Thyroid gland (tissue), 4 donors: ENCODE measurements around the gene PCDHB7.
"Not testable (repeated sequence)": the region's sequence is repeated elsewhere in the genome, so short reads cannot be mapped to it uniquely, and the experiment has no call there.

Source experiments
- CTCF ChIP-seq, 6 experiments: fragments of 200-600 bp in 3 of 6; fragments of 450-650 bp in 3 of 6; sonication (generic) in 3 of 6; IDR thresholded peaks; one replicate each; pipeline ENCODE4 v1.5.1; 2016 to 2019; ENCODE audit warnings: antibody characterized with exemption in 6 of 6, mild to moderate bottlenecking in 2 of 6, inconsistent platforms in 1 of 6, moderate library complexity in 1 of 6
- POLR2A ChIP-seq, 2 donors: fragments of 450-650 bp; IDR thresholded peaks; one replicate each; pipeline ENCODE4 v1.6.1; 2017; ENCODE audit warnings: antibody characterized with exemption in 2 of 2, mild to moderate bottlenecking in 2 of 2, moderate library complexity in 1 of 2

GRCh38 chr5:141224844-141225243 is 52.4 kb downstream of the PCDHB7 start:
- not testable (repeated sequence) for TF ChIP-seq CTCF, POLR2A (IDR thresholded peaks at IDR 0.05)
